ENCODE measurements around the gene F7.
A peak's percentile ranks its signal among the peaks of the same experiment; 100 is the strongest.
"Not testable (repeated sequence)": the region's sequence is repeated elsewhere in the genome, so short reads cannot be mapped to it uniquely, and the experiment has no call there.

F7 gene

DNA sequence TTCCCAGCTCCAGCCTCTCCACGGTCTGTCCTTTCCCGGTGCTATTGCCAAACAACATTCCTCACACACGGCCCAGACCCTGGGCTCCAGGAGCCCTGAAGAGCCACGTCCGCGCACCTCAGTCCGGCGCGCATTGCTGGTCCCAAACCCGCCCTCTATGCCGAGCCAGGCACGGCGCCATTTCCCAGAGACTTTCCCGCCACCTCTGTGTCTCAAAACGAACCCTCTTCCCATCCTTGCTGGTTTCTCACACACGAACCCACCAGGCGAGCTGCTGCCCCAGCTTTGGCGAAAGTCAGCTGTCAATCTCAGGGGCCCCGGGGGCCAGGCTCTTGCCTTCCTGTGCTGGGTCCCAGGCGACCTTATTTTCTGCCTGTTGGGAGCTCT lies 28.0 kb upstream of the F7 start:
- H3K9me3 ChIP-seq (ENCODE audit: control insufficient read depth, low read length), result no peaks in the 10 kb centered on the region
- no peak overlapping the region for H3K18ac ChIP-seq (ENCODE audit: low read depth in 1 of 2, low read length in 2 of 2)
- H3K36me3 ChIP-seq (ENCODE audit: control insufficient read depth in 1 of 2, insufficient read depth in 2 of 2, low read depth in 1 of 2, low read length in 2 of 2), result peaks cover 4 to 10% of the 10 kb centered on the region in 2 experiments
- no peak overlapping the region for H2BK5ac ChIP-seq (ENCODE audit: low read depth, low read length, poor library complexity, severe bottlenecking)
- no peaks in the 10 kb centered on the region for H3K4me1 ChIP-seq (ENCODE audit: control insufficient read depth, insufficient read depth, low read depth, low read length)
- WGBS, result 78% methylated on average over 20 of the region's 20 CpGs
- no peak overlapping the region for H3K9ac ChIP-seq (ENCODE audit: low read length)
- H3K4me2 ChIP-seq (ENCODE audit: low read length, poor library complexity, severe bottlenecking), result no peak overlapping the region
- no peak overlapping the region for H2BK12ac ChIP-seq (ENCODE audit: low read length in 2 of 2)
- H4K91ac ChIP-seq (ENCODE audit: low read length), result no peak overlapping the region
- no peak overlapping the region for H3K27ac ChIP-seq (ENCODE audit: low read length, poor library complexity, severe bottlenecking)
- H3K79me1 ChIP-seq (replicated peaks; ENCODE audit: low read length, poor library complexity, severe bottlenecking), result no peaks in the 10 kb centered on the region
- no peak overlapping the region for H4K8ac ChIP-seq (ENCODE audit: low read length)
- H3K27me3 ChIP-seq (ENCODE audit: control insufficient read depth in 1 of 2, insufficient read depth in 1 of 2, low read length in 2 of 2), result peaks cover 8 to 21% of the 10 kb centered on the region in 2 experiments
- H3K23ac ChIP-seq (ENCODE audit: low read length in 2 of 2), result no peak overlapping the region
- H3K14ac ChIP-seq (ENCODE audit: low read length in 2 of 2), result no peak overlapping the region
- H2BK15ac ChIP-seq (ENCODE audit: low read depth, poor library complexity, severe bottlenecking), result no peak overlapping the region
- no peak for DNase-seq
- no peak overlapping the region for H3K4ac ChIP-seq (ENCODE audit: low read depth in 1 of 2, low read length in 2 of 2)
- no peak overlapping the region for H2AK5ac ChIP-seq (ENCODE audit: low read length, severe bottlenecking)
- H3K4me3 ChIP-seq (ENCODE audit: insufficient read depth in 1 of 2, low read depth in 1 of 2, low read length in 2 of 2), result no peak overlapping the region
- no peak overlapping the region for H2AFZ ChIP-seq (ENCODE audit: low read depth, low read length)
- no peak overlapping the region for H2BK120ac ChIP-seq (ENCODE audit: low read depth, low read length)

GRCh38 chr13:113077953-113078901 lies 27.4 kb upstream of the F7 start:
- H2BK120ac ChIP-seq (ENCODE audit: low read depth, low read length), result no peak overlapping the region
- DNase-seq, result no peak
- peaks cover 4 to 10% of the 10 kb centered on the region in 2 experiments for H3K36me3 ChIP-seq (ENCODE audit: control insufficient read depth in 1 of 2, insufficient read depth in 2 of 2, low read depth in 1 of 2, low read length in 2 of 2)
- H3K9me3 ChIP-seq (ENCODE audit: control insufficient read depth, low read length), result no peaks in the 10 kb centered on the region
- H2BK15ac ChIP-seq (ENCODE audit: low read depth, poor library complexity, severe bottlenecking), result no peak overlapping the region
- H3K4me2 ChIP-seq (ENCODE audit: low read length, poor library complexity, severe bottlenecking), result no peak overlapping the region
- no peak overlapping the region for H3K27ac ChIP-seq (ENCODE audit: low read length, poor library complexity, severe bottlenecking)
- 91% methylated on average over 42 of the region's 42 CpGs for WGBS
- H3K18ac ChIP-seq (ENCODE audit: low read depth in 1 of 2, low read length in 2 of 2), result no peak overlapping the region
- no peak overlapping the region for H2AK5ac ChIP-seq (ENCODE audit: low read length, severe bottlenecking)
- H2AFZ ChIP-seq (ENCODE audit: low read depth, low read length), result no peak overlapping the region
- H3K79me1 ChIP-seq (replicated peaks; ENCODE audit: low read length, poor library complexity, severe bottlenecking), result no peaks in the 10 kb centered on the region
- H3K14ac ChIP-seq (ENCODE audit: low read length in 2 of 2), result no peak overlapping the region
- peaks cover 8 to 25% of the 10 kb centered on the region in 2 experiments for H3K27me3 ChIP-seq (ENCODE audit: control insufficient read depth in 1 of 2, insufficient read depth in 1 of 2, low read length in 2 of 2)
- H3K9ac ChIP-seq (ENCODE audit: low read length), result no peak overlapping the region
- H3K4me3 ChIP-seq (ENCODE audit: insufficient read depth in 1 of 2, low read depth in 1 of 2, low read length in 2 of 2), result no peak overlapping the region
- no peak overlapping the region for H4K91ac ChIP-seq (ENCODE audit: low read length)
- no peaks in the 10 kb centered on the region for H3K4me1 ChIP-seq (ENCODE audit: control insufficient read depth, insufficient read depth, low read depth, low read length)
- H2BK12ac ChIP-seq (ENCODE audit: low read length in 2 of 2), result no peak overlapping the region
- no peak overlapping the region for H4K8ac ChIP-seq (ENCODE audit: low read length)
- no peak overlapping the region for H3K23ac ChIP-seq (ENCODE audit: low read length in 2 of 2)
- no peak overlapping the region for H3K4ac ChIP-seq (ENCODE audit: low read depth in 1 of 2, low read length in 2 of 2)
- no peak overlapping the region for H2BK5ac ChIP-seq (ENCODE audit: low read depth, low read length, poor library complexity, severe bottlenecking)

DNA sequence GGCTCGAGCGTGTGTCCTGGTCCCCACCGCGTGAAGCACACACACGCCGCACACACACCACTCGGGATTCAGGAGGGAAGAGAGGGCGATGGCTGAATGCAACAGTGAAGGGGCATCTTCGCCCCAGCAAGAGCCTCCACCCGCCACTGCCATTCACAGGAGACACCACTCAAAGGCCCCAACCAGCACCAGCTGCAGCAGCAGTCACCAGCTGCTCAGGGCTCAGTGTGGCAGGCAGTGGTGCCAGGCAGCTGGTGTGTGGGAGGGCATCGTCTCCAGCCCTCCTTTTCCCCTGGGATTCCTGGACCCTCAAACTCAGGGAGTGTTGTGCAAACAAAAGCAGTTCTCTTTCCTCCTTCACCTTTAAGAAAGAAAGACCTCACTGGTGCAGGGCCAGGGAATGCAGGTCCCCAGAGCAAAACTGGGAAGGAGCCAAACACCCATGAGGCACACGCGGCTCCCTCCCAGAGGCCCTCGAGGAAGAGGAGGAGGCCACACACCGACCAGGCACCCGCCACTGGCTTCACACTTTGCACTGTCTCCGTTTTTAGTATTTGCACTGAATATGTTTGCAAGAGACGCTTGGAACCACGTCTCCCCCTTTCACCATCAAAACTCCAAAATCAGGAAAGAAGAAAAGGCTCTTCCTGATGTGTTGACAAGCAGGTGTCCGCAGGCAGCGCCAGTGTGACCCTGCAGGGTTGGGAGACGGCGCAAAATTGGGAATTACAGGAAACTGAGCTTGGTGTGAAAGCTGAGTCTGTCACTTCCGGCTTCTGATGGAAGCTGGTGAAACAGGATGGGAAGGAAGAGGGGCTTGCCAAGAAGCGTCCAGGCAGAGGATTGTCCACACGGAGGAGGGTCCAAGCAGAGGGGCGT lies 26.4 kb upstream of the F7 start:
- no peak overlapping the region for H2BK5ac ChIP-seq (ENCODE audit: low read depth, low read length, poor library complexity, severe bottlenecking)
- no peaks in the 10 kb centered on the region for H3K4me1 ChIP-seq (ENCODE audit: control insufficient read depth, insufficient read depth, low read depth, low read length)
- H2BK12ac ChIP-seq (ENCODE audit: low read length in 2 of 2), result no peak overlapping the region
- no peak overlapping the region for H3K23ac ChIP-seq (ENCODE audit: low read length in 2 of 2)
- no peak overlapping the region for H3K14ac ChIP-seq (ENCODE audit: low read length in 2 of 2)
- H3K4ac ChIP-seq (ENCODE audit: low read depth in 1 of 2, low read length in 2 of 2), result no peak overlapping the region
- no peak overlapping the region for H3K18ac ChIP-seq (ENCODE audit: low read depth in 1 of 2, low read length in 2 of 2)
- peaks cover 8 to 25% of the 10 kb centered on the region in 2 experiments for H3K27me3 ChIP-seq (ENCODE audit: control insufficient read depth in 1 of 2, insufficient read depth in 1 of 2, low read length in 2 of 2)
- no peaks in the 10 kb centered on the region for H3K9me3 ChIP-seq (ENCODE audit: control insufficient read depth, low read length)
- no peak overlapping the region for H2AFZ ChIP-seq (ENCODE audit: low read depth, low read length)
- H3K4me3 ChIP-seq (ENCODE audit: insufficient read depth in 1 of 2, low read depth in 1 of 2, low read length in 2 of 2), result no peak overlapping the region
- no peak overlapping the region for H4K91ac ChIP-seq (ENCODE audit: low read length)
- no peak overlapping the region for H4K8ac ChIP-seq (ENCODE audit: low read length)
- no peak for DNase-seq
- H3K36me3 ChIP-seq (ENCODE audit: control insufficient read depth in 1 of 2, insufficient read depth in 2 of 2, low read depth in 1 of 2, low read length in 2 of 2), result peaks cover 2 to 10% of the 10 kb centered on the region in 2 experiments
- 89% methylated on average over 25 of the region's 27 CpGs for WGBS
- H3K9ac ChIP-seq (ENCODE audit: low read length), result no peak overlapping the region
- no peak overlapping the region for H3K27ac ChIP-seq (ENCODE audit: low read length, poor library complexity, severe bottlenecking)
- H2AK5ac ChIP-seq (ENCODE audit: low read length, severe bottlenecking), result no peak overlapping the region
- H3K79me1 ChIP-seq (replicated peaks; ENCODE audit: low read length, poor library complexity, severe bottlenecking), result no peaks in the 10 kb centered on the region
- peak overlapping the region; percentile 15 for H2BK15ac ChIP-seq (ENCODE audit: low read depth, poor library complexity, severe bottlenecking)
- H3K4me2 ChIP-seq (ENCODE audit: low read length, poor library complexity, severe bottlenecking), result no peak overlapping the region
- H2BK120ac ChIP-seq (ENCODE audit: low read depth, low read length), result no peak overlapping the region

DNA sequence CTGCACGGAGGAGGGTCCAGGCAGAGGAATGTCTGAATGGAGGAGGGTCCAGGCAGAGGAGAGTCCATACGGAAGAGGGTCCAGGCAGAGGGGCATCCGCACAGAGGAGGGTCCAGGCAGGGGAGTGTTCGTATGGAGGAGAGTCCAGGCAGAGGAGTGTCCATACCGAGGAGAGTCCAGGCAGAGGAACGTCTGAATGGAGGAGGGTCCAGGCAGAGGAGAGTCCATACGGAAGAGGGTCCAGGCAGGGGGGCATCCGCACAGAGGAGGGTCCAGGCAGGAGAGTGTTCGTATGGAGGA lies 25.9 kb upstream of the F7 start:
- not testable (repeated sequence) for H2BK5ac ChIP-seq (ENCODE audit: low read depth, low read length, poor library complexity, severe bottlenecking); H3K4me3 ChIP-seq (ENCODE audit: insufficient read depth in 1 of 2, low read depth in 1 of 2, low read length in 2 of 2); H2BK15ac ChIP-seq (ENCODE audit: low read depth, poor library complexity, severe bottlenecking); H3K23ac ChIP-seq (ENCODE audit: low read length in 2 of 2); H3K9ac ChIP-seq (ENCODE audit: low read length); H2BK12ac ChIP-seq (ENCODE audit: low read length in 2 of 2); H4K91ac ChIP-seq (ENCODE audit: low read length); H4K8ac ChIP-seq (ENCODE audit: low read length); H3K79me1 ChIP-seq (replicated peaks; ENCODE audit: low read length, poor library complexity, severe bottlenecking); H2BK120ac ChIP-seq (ENCODE audit: low read depth, low read length); H3K18ac ChIP-seq (ENCODE audit: low read depth in 1 of 2, low read length in 2 of 2); H2AFZ ChIP-seq (ENCODE audit: low read depth, low read length); H3K4ac ChIP-seq (ENCODE audit: low read depth in 1 of 2, low read length in 2 of 2); H3K4me2 ChIP-seq (ENCODE audit: low read length, poor library complexity, severe bottlenecking); H3K27ac ChIP-seq (ENCODE audit: low read length, poor library complexity, severe bottlenecking); H3K4me1 ChIP-seq (ENCODE audit: control insufficient read depth, insufficient read depth, low read depth, low read length); H3K36me3 ChIP-seq (ENCODE audit: control insufficient read depth in 1 of 2, insufficient read depth in 2 of 2, low read depth in 1 of 2, low read length in 2 of 2); DNase-seq; H2AK5ac ChIP-seq (ENCODE audit: low read length, severe bottlenecking); H3K9me3 ChIP-seq (ENCODE audit: control insufficient read depth, low read length); H3K14ac ChIP-seq (ENCODE audit: low read length in 2 of 2)
- 63% methylated on average over 6 of the region's 9 CpGs for whole genome bisulfite sequencing
- H3K27me3 ChIP-seq (ENCODE audit: control insufficient read depth in 1 of 2, insufficient read depth in 1 of 2, low read length in 2 of 2), result peaks cover 8 to 25% of the 10 kb centered on the region in 2 experiments

All from mesenchymal stem cell (in vitro differentiated cells and primary cell).